ENCODE measurements around the gene FBXO46.

The FBXO46 gene

DNA sequence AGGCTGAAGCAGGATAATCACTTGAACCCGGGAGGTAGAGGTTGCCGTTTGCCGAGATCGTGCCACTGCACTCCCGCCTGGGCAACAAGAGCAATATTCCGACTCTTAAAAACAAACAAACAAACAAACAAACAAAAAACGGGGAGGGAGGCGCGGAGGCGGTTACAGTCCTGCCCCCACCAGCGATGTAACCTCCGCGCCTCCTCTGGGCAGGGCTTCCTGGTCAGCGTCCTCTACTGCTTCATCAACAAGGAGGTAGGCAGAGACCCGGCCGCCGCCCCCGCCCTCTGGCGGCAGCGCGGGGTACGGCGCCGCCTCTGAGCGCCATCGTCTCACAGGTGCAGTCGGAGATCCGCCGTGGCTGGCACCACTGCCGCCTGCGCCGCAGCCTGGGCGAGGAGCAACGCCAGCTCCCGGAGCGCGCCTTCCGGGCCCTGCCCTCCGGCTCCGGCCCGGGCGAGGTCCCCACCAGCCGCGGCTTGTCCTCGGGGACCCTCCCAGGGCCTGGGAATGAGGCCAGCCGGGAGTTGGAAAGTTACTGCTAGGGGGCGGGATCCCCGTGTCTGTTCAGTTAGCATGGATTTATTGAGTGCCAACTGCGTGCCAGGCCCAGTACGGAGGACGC is 49.2 kb downstream of the FBXO46 start:
- DNase-seq = peak; percentile 56 to 82 (median 66)

DNA sequence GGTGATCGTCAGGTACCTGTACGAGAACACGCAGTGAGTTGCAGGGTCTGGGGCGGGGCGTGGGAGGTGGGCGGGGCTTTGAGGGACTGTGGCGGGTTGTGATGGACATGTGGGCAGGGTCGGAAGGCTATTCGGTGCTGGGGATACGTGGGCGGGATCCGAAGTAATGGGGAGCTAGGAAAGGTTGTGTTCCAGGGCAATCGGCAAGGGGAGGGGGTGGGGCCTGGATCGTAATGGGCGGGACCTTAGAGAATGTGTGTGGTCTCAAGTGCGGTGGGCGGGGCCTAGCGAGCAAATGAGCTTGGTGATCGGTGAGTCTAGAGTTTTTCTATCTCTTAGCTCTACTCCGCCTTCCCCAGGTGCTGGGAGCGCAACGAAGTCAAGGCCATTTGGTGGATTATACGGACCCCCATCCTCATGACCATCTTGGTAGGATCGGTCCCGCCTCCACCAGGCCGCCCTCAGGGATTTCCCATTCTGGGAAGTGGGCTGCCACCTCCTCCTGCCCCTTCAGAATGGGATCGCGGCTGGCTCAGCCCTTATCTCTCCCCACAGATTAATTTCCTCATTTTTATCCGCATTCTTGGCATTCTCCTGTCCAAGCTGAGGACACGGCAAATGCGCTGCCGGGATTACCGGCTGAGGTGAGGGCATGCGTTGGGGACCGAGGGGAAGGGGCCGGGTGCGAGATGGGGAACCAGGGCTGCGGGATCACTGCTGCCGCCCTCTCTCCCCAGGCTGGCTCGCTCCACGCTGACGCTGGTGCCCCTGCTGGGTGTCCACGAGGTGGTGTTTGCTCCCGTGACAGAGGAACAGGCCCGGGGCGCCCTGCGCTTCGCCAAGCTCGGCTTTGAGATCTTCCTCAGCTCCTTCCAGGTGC is 53.1 kb downstream of the FBXO46 start:
- DNase-seq = peak; percentile 48 to 84 (median 66)

DNA sequence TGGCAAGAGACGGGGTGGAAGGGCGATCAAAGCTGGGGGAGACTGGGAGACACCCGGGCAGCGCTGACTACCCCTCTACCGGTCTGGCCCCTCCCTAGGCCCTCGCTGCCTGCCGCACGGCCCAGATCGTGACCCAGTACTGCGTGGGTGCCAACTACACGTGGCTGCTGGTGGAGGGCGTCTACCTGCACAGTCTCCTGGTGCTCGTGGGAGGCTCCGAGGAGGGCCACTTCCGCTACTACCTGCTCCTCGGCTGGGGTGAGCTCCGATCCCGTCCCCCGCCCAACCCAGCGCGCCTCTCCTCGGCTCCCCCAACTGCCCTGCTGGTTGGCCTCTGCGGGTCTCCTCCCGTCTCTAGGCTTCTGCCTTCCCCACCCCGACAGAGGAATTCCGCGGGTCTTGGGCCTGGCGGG is 53.8 kb downstream of the FBXO46 start:
- DNase-seq = peak in 3 of 4 experiments; percentile 27 to 37 (median 29)

DNA sequence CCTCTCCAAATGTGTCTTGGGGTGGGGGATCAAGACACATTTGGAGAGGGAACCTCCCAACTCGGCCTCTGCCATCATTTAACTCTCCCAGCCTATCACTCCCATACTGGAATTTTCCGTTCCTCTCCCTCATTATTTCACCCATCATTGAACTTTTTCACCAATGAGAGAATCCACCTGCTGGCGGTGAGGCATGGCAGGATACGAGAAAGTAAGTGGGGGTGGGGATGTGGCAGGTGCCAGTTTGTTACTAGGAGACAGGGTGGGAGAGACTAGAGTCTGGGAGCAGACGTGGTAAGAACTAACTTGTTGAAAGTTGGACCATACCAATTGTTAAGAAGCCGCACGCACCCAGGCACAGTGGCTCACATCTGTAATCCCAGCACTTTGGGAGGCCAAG is 55.8 kb downstream of the FBXO46 start:
- DNase-seq = no peak

DNA sequence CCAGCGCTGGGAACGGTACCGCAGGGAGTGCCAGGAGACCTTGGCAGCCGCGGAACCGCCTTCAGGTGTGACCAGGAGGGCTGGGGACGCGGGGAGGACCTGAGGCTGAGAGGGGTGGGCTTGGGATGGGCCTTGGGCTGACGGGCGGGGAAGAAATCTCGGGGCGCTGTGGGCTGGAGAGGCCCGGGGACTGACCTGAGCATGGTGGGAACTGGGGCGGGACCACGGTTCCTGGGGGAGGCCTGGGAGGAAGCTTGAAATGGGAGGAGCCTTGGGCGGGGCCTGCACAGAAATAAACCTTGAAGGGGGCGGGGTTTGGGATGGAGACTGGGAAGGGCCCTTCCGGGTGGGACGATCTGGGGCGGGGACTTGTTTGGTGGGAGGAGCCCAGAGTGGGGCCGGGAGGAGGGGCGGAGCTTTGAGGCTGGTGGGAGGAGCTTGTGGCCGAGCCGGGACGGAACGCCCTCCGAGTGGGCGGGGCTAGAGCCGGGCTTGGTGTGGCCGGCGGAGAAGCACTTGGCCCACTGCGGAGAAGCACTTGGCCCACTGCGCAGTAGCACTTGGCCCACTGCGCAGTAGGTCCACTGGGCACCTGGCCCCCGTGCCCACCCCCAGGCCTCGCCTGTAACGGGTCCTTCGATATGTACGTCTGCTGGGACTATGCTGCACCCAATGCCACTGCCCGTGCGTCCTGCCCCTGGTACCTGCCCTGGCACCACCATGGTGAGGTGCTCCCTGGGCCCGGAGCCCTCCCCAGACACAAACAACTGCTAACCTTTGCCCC is 59.8 kb downstream of the FBXO46 start:
- DNase-seq = peak in 3 of 4 experiments; percentile 6 to 32 (median 25)

DNA sequence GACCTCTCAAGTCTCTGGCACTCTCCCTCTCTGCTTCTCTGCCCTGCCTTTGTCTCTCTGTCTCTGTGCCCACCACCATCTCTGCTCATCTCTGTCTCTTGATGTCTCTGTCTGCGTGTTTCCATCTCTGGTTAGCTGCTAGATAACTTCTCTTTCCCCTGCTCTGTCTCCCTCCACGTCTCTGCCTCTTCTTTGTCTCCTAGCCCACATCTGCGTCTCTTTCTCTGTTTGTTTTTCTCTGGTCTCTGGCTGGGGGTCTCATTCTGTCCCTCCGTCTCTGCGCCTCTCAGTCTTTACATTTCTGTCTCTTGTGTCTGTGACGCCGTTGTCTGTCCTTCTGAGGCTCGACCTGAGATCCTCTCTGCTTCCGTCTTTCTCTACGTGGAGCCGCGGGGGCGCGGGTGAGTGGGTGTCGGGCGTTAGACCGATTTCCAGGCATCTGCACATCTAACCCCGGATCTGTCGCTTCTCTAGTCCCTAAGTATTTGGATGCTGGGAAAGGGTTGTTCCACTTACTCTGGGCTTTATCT is 62.3 kb downstream of the FBXO46 start:
- peak in 2 of 4 experiments; percentile 2 to 20 for DNase-seq

DNA sequence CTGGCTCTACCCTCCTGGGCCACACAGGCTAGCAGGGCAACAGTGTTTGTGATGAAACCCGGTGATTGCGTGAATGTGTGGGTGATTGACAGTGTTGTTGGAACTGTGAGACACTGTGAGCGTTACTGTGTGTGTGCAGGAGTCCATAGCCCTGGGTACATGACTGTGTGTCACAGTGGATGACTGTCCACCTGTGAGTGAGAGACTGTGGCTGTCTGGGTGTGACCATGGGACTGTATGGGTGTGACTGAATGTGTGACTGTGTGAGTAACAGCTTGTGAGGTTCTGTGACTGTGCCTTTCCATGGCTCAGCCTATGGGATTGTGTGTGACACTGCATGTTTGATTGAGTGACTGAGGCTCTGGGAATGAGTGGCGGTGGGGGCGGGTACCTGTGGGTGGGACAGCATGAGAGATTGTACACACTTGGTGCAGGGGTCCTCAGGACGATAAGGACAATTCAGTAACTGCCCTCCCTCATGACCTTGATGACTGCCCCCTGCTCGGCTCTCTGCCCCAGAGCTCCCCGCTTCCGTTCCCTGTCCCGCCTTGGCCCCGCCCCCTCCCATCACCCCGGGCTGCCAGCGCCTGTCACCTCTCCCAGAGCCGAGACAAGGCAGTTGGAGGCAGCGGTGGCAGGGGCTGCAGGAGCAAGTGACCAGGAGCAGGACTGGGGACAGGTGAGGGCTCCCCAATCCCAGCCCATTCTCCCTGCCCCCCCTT is 62.9 kb downstream of the FBXO46 start, which contains the start of gene GIPR:
Gene GIPR (plus strand): TSS at position 602 of the 722 bp plus-strand sequence. CDS start 1,300 bp downstream, outside the sequence.
- DNase-seq = peak in 3 of 4 experiments; percentile 18 to 50 (median 22)

DNA sequence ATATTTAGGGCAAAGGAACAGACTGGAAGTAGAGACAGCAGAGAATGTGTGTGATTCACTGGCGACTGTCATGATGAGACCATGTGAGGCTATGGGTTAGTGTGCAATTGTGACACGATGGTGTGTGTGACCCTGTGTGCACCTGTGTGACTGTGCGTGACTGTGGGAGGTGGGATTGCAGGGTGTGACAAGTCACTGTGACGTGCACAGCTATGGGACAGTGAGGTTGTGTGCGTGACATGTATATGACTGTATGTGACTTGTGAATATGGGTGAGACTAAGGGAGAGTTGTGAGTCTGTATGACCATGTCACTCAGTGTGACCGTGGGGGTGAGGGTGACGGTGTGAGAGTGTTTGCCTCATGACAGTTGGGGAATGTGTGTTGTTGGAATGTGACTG is 66.1 kb downstream of the FBXO46 start:
- DNase-seq = no peak

DNA sequence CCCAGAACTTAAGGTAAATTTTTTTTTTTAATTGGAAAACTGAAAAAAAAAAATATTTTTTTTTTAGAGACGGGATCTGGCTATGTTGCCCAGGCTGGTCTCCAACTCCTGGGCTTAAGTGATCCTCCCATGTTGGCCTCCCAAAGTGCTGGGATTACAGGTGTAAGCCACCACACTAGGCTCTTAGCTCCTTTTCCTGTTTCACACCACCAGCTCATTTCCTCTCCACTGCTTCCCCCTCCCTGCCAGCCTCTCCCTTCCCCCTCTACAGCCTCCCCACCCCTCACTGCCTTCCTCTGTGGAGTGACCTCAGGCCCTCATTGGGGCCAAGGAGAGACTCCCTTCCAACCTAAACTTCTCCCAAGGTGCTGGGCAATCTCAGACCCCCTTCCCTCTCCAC is 66.9 kb downstream of the FBXO46 start:
- no peak for DNase-seq

DNA sequence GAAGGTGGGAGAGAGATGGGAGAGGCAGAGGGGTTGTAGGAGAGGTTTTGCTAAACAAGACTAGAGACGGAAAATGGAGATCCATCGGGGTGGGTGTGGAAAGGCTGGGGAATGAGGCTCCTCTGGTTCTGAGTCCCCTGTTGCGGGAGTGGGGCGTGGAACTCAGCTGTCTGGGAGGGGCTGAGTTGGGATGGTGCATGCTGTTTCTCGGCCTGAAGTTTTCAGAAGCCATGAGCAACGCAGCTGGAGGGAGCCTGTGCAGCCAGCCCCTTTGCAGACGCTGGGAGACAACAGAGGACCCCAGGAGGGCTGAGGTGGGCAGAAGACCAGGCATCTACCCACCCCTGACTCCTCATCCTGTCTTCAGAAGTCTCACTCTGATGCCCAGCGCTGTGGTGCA is 70.1 kb downstream of the FBXO46 start:
- DNase-seq = no peak
